K562 (cell line): ENCODE measurements around the gene ZNRF3. TPM values are rescaled to one million over a fixed set of nuclear protein-coding genes. Genes with fewer than 3 reads are reported as not detected.

Source experiments
- CBX2 ChIP-seq: fragments of 200-600 bp; sonication (generic); IDR thresholded peaks from one replicate; pipeline ENCODE4 v1.6.1; 2012; ENCODE audit warnings: mild to moderate bottlenecking, low read length, inconsistent platforms; ENCODE audit not compliant: insufficient read depth, poor library complexity, severe bottlenecking
- CEBPZ ChIP-seq: fragments of 150-350 bp; IDR thresholded peaks from 2 replicates; pipeline ENCODE4 v1.6.1; 2014; ENCODE audit warnings: low read depth, mild to moderate bottlenecking, low read length, borderline replicate concordance
- CREBBP ChIP-seq: IDR thresholded peaks from one replicate; pipeline ENCODE4 v1.6.1; 2012; ENCODE audit warnings: low read depth, mild to moderate bottlenecking, control low read depth, inconsistent platforms, low read length
- CXXC5 ChIP-seq: fragments of 250-450 bp; sonication (Bioruptor Pico); IDR thresholded peaks from 2 replicates; pipeline ENCODE4 v1.8.0; 2022; ENCODE audit warnings: inconsistent platforms, mild to moderate bottlenecking, moderate library complexity
- DPF2 ChIP-seq: fragments of 450-650 bp; IDR thresholded peaks from 2 replicates; pipeline ENCODE4 v1.6.1; 2016
- ELK1 ChIP-seq: sonication (generic); formaldehyde crosslinking; IDR thresholded peaks from 2 replicates; pipeline ENCODE4 v1.8.1; 2022; ENCODE audit warnings: missing genetic modification reagents
- FOXJ2 ChIP-seq: fragments of 200-800 bp; sonication (Bioruptor generic); IDR thresholded peaks from 2 replicates; pipeline ENCODE4 v1.6.1; 2016; ENCODE audit warnings: missing genetic modification characterization, missing compliant biosample characterization
- FOXK1 ChIP-seq: sonication (generic); formaldehyde crosslinking; IDR thresholded peaks from 2 replicates; pipeline ENCODE4 v1.8.0; 2022; ENCODE audit warnings: missing genetic modification reagents, mild to moderate bottlenecking, borderline replicate concordance
- GABPB2 ChIP-seq: fragments of 250-450 bp; sonication (Bioruptor Pico); conservative IDR thresholded peaks from 2 replicates; pipeline ENCODE4 v1.5.1; 2021; ENCODE audit warnings: mild to moderate bottlenecking
- GTF2F1 ChIP-seq: IDR thresholded peaks from 2 replicates; pipeline ENCODE4 v1.6.1; 2011; ENCODE audit warnings: low read depth, low read length, improper control_type of control experiment
- MCM5 ChIP-seq: fragments of 450-650 bp; IDR thresholded peaks from 2 replicates; pipeline ENCODE4 v1.6.1; 2016; ENCODE audit warnings: low read depth
- NCOA2 ChIP-seq, 2 experiments: fragments of 450-650 bp; IDR thresholded peaks; 2 replicates each; pipeline ENCODE4 v1.6.1; 2018; ENCODE audit warnings: mild to moderate bottlenecking in 2 of 2, moderate library complexity in 1 of 2; ENCODE audit not compliant: partially characterized antibody in 2 of 2
- NFRKB ChIP-seq: fragments of 450-650 bp; IDR thresholded peaks from 2 replicates; pipeline ENCODE4 v1.6.1; 2016; ENCODE audit warnings: low read depth
- NR2C1 ChIP-seq, 2 experiments: fragments of 450-650 bp; IDR thresholded peaks; 2 replicates each; pipeline ENCODE4 v1.6.1; 2017; ENCODE audit warnings: mild to moderate bottlenecking in 2 of 2, antibody characterized with exemption in 1 of 2, inconsistent platforms in 1 of 2, missing compliant biosample characterization in 1 of 2, missing genetic modification characterization in 1 of 2
- NUFIP1 ChIP-seq: fragments of 450-650 bp; IDR thresholded peaks from 2 replicates; pipeline ENCODE4 v1.6.1; 2018; ENCODE audit not compliant: partially characterized antibody
- PKNOX1 ChIP-seq: fragments of 450-650 bp; IDR thresholded peaks from 2 replicates; pipeline ENCODE4 v1.6.1; 2016
- XRCC4 ChIP-seq: IDR thresholded peaks from one replicate; pipeline ENCODE4 v1.6.1; 2011; ENCODE audit not compliant: insufficient read depth, insufficient read length; ENCODE audit errors: extremely low read depth
- XRCC5 ChIP-seq: fragments of 200-400 bp; formaldehyde crosslinking; IDR thresholded peaks from 2 replicates; pipeline ENCODE4 v1.6.1; 2017; ENCODE audit warnings: low read depth, mild to moderate bottlenecking, low read length
- ZBTB8A ChIP-seq: fragments of 450-650 bp; IDR thresholded peaks from 2 replicates; pipeline ENCODE4 v1.6.1; 2018; ENCODE audit warnings: mild to moderate bottlenecking, moderate library complexity; ENCODE audit not compliant: partially characterized antibody
- polyA plus RNA-seq, 8 experiments: library from polyadenylated mRNA; depleted of rRNA in 4 of 8; stranded (reverse) in 5 of 8; unstranded in 3 of 8; fragments of >200 nt; fragmentation: Nextera tagmentation in 2 of 8; fragmentation: Illumina TruSeq in 1 of 8; extraction: Ambion mirVana in 2 of 8; extraction: Trizol in 1 of 8; gene quantifications; 2 replicates each; pipeline versions ENCODE4 v1.2.1 to v1.2.3, GENCODE V29; 2011 to 2014; ENCODE audit warnings: inconsistent platforms in 1 of 8, missing spikeins in 1 of 8
- total RNA-seq, 7 experiments: library from RNA; depleted of rRNA in 6 of 7; stranded (reverse); fragments of >200 nt in 6 of 7; fragmentation: Illumina TruSeq in 2 of 7; extraction: Trizol in 2 of 7; gene quantifications; 2 replicates each; pipeline versions ENCODE4 v1.2.1 to v1.2.3, GENCODE V29; 2011 to 2021; ENCODE audit warnings: low replicate concordance in 1 of 7

ZNRF3 gene
- total and polyA plus RNA-seq, 9 of the 15 experiments (the other 6 are each of a cell fraction or from before 2014, with no cell fraction given), result 0.41 to 5.9 (median 1.7) TPM

- no peak for TF ChIP-seq NR2C1 (IDR thresholded peaks at IDR 0.05)
- peak; percentile 67 for TF ChIP-seq NR2C1 (tag; IDR thresholded peaks at IDR 0.05)
- peak; percentile 69 for TF ChIP-seq CXXC5 (CRISPR knock-in tag)
- TF ChIP-seq XRCC4, result no peak
- no peak for TF ChIP-seq ZBTB8A
- no peak for TF ChIP-seq XRCC5
- TF ChIP-seq DPF2, result no peak
- TF ChIP-seq NFRKB, result no peak
- TF ChIP-seq ELK1 (CRISPR knock-in tag), result no peak
- TF ChIP-seq NCOA2 (IDR thresholded peaks at IDR 0.05; ENCODE audit: partially characterized antibody in 2 of 2), result no peak
- TF ChIP-seq FOXJ2 (tag), result no peak
- TF ChIP-seq FOXK1 (CRISPR knock-in tag), result no peak
- no peak for TF ChIP-seq CEBPZ
- no peak for TF ChIP-seq CBX2
- no peak for TF ChIP-seq CREBBP
- TF ChIP-seq GABPB2 (CRISPR knock-in tag), result no peak
- TF ChIP-seq GTF2F1, result no peak
- TF ChIP-seq MCM5, result no peak
- no peak for TF ChIP-seq NUFIP1
- peak; percentile 96 for TF ChIP-seq PKNOX1
Observed at GRCh38 chr22:29072193-29072978, 189.0 kb downstream of the ZNRF3 start (continued).
